Left ventricle myocardium inferior (tissue), 1 donor: Measurements from ENCODE around the gene COQ8A. TPM values are rescaled to one million over a fixed set of nuclear protein-coding genes. Genes with fewer than 3 reads are reported as not detected.

Experiments
- DNase-seq: peaks from one replicate; pipeline ENCODE4 v3.0.0-alpha.2; 2020
- H3K27ac ChIP-seq: fragments of 200-600 bp; replicated peaks from 2 replicates; pipeline ENCODE4 v1.8.0; 2021
- H3K27me3 ChIP-seq: fragments of 200-600 bp; 2 replicates; pipeline ENCODE4 v1.8.0; 2021; ENCODE audit warnings: low read depth
- H3K36me3 ChIP-seq: fragments of 200-600 bp; 2 replicates; pipeline ENCODE4 v1.8.0; 2021
- H3K4me1 ChIP-seq: fragments of 200-600 bp; 2 replicates; pipeline ENCODE4 v1.8.0; 2021
- H3K4me3 ChIP-seq: fragments of 200-600 bp; 2 replicates; pipeline ENCODE4 v1.8.0; 2021; ENCODE audit warnings: mild to moderate bottlenecking, moderate library complexity
- H3K9me3 ChIP-seq: fragments of 200-600 bp; replicated peaks from 2 replicates; pipeline ENCODE4 v1.8.0; 2021
- CTCF ChIP-seq: fragments of 200-600 bp; IDR thresholded peaks from 2 replicates; pipeline ENCODE4 v1.8.0; 2021; ENCODE audit warnings: antibody characterized with exemption, mild to moderate bottlenecking, borderline replicate concordance
- intact Hi-C: fragments of 100-400 bp; cut with micrococcal nuclease; formaldehyde crosslinking; loops from one replicate; pipeline ENCODE4 v1.11.0; 2022
- total RNA-seq: library from RNA; stranded (reverse); fragmentation: NEBNext Ultra II Directional; extraction: Animal tissue kit (Norgen Biotek cat#: 25700); gene quantifications from one replicate; pipeline ENCODE4 v1.2.1, GENCODE V29; 2021
- donor health status: DM: no; HTN: yes; CAD: no; lungs with severe emphysema.

Gene COQ8A
- total RNA-seq, 1 donor from 2014 or later = 357 TPM

- intact Hi-C loops = no loop called here
Measured at GRCh38 chr1:226942392-226942791, 2.3 kb downstream of the COQ8A start.

GRCh38 chr1:226943156-226943555 lies 3.1 kb downstream of the COQ8A start:
- H3K4me3 ChIP-seq = peak overlapping the region; percentile 99
- H3K9me3 ChIP-seq = peaks cover 6% of the 10 kb centered on the region
- intact Hi-C loops = no loop called here
- TF ChIP-seq CTCF = no peak
- DNase-seq = no peak
- peaks cover 3% of the 10 kb centered on the region for H3K36me3 ChIP-seq
- peaks cover 90% of the 10 kb centered on the region for H3K4me1 ChIP-seq
- no peaks in the 10 kb centered on the region for H3K27me3 ChIP-seq
- peak overlapping the region; percentile 93 for H3K27ac ChIP-seq

More at GRCh38 chr1:226942392-226942791, 2.3 kb downstream of the COQ8A start:
- Histone ChIP-seq H3K9me3 (no peaks in the 10 kb centered on the region), H3K27me3 (no peaks in the 10 kb centered on the region), H3K36me3 (no peaks in the 10 kb centered on the region), H3K4me1 (peaks cover 86% of the 10 kb centered on the region), H3K27ac (peak overlapping the region; percentile 93), H3K4me3 (peak overlapping the region; percentile 99)
- no peak for DNase-seq
- TF ChIP-seq CTCF = no peak

- no peak for TF ChIP-seq CTCF
- DNase-seq = no peak
- H3K27ac ChIP-seq = peak overlapping the region; percentile 93
- peaks cover 87% of the 10 kb centered on the region for H3K4me1 ChIP-seq
- H3K4me3 ChIP-seq = peak overlapping the region; percentile 99
- H3K9me3 ChIP-seq = peaks cover 8% of the 10 kb centered on the region
- intact Hi-C loops = no loop called here
- no peaks in the 10 kb centered on the region for H3K27me3 ChIP-seq
- H3K36me3 ChIP-seq = peaks cover 9% of the 10 kb centered on the region
Measured at GRCh38 chr1:226943927-226944326, 3.8 kb downstream of the COQ8A start.

GRCh38 chr1:226945106-226945857 lies 5.2 kb downstream of the COQ8A start:
- peak overlapping the region; percentile 99 for H3K4me3 ChIP-seq
- no peak for DNase-seq
- H3K27ac ChIP-seq = peak overlapping the region; percentile 93
- peaks cover 9% of the 10 kb centered on the region for H3K36me3 ChIP-seq
- intact Hi-C loops = no loop called here
- peaks cover 8% of the 10 kb centered on the region for H3K9me3 ChIP-seq
- peaks cover 84% of the 10 kb centered on the region for H3K4me1 ChIP-seq
- H3K27me3 ChIP-seq = no peaks in the 10 kb centered on the region
- no peak for TF ChIP-seq CTCF

- TF ChIP-seq CTCF = no peak
- H3K36me3 ChIP-seq = peaks cover 9% of the 10 kb centered on the region
- peak overlapping the region; percentile 99 for H3K4me3 ChIP-seq
- intact Hi-C loops = no loop called here
- peaks cover 83% of the 10 kb centered on the region for H3K4me1 ChIP-seq
- peak overlapping the region; percentile 93 for H3K27ac ChIP-seq
- no peaks in the 10 kb centered on the region for H3K27me3 ChIP-seq
- peaks cover 8% of the 10 kb centered on the region for H3K9me3 ChIP-seq
- DNase-seq = no peak
Measured at GRCh38 chr1:226945858-226946245, 5.8 kb downstream of the COQ8A start.
